Lung (tissue), 12 donors: Measurements from ENCODE around the gene MFN1. TPM values are rescaled to one million over a fixed set of nuclear protein-coding genes. Genes with fewer than 3 reads are reported as not detected.

Source experiments
- ATAC-seq: fragments of 200-7000 bp; cut with Tn5 transposase; one replicate; pipeline ENCODE4 v1.9.1; 2020; ENCODE audit warnings: moderate number of reproducible peaks; ENCODE audit not compliant: insufficient read depth, low FRiP score
- DNase-seq, 3 donors: peaks; one replicate each; pipeline ENCODE4 v3.0.0-alpha.2; 2013 to 2017
- H3K27ac ChIP-seq, 2 donors: one replicate each; pipeline ENCODE4 v1.5.1; 2013; ENCODE audit warnings: mild to moderate bottlenecking in 2 of 2, moderate library complexity in 2 of 2, control low read depth in 1 of 2, inconsistent platforms in 1 of 2, low read depth in 1 of 2, low read length in 1 of 2
- H3K27me3 ChIP-seq, 3 donors: one replicate each; pipeline ENCODE4 v1.5.1; 2013; ENCODE audit warnings: low read length in 2 of 3; ENCODE audit not compliant: control insufficient read depth in 3 of 3, insufficient read depth in 3 of 3
- H3K36me3 ChIP-seq, 4 donors: one replicate each; pipeline ENCODE4 v1.5.1; 2013; ENCODE audit warnings: low read length in 4 of 4, mild to moderate bottlenecking in 1 of 4, moderate library complexity in 1 of 4; ENCODE audit not compliant: control insufficient read depth in 4 of 4, insufficient read depth in 4 of 4
- H3K4me1 ChIP-seq, 5 donors: one replicate each; pipeline ENCODE4 v1.5.1; 2013; ENCODE audit warnings: low read length in 5 of 5, mild to moderate bottlenecking in 2 of 5, moderate library complexity in 1 of 5; ENCODE audit not compliant: control insufficient read depth in 5 of 5, insufficient read depth in 5 of 5
- H3K4me3 ChIP-seq: one replicate; pipeline ENCODE4 v1.5.1; 2013; ENCODE audit warnings: mild to moderate bottlenecking, control low read depth, moderate library complexity
- H3K9ac ChIP-seq, 2 donors: one replicate each; pipeline ENCODE4 v1.5.1; 2013; ENCODE audit warnings: low read length in 2 of 2, control low read depth in 1 of 2; ENCODE audit not compliant: insufficient read depth in 1 of 2
- H3K9me3 ChIP-seq, 4 donors: one replicate each; pipeline ENCODE4 v1.5.1; 2013; ENCODE audit warnings: low read length in 3 of 4, mild to moderate bottlenecking in 1 of 4, moderate library complexity in 1 of 4; ENCODE audit not compliant: control insufficient read depth in 4 of 4, insufficient read depth in 3 of 4
- CTCF ChIP-seq: IDR thresholded peaks from 2 replicates; pipeline ENCODE4 v1.5.1; 2012; ENCODE audit warnings: mild to moderate bottlenecking; ENCODE audit errors: control extremely low read depth, extremely low read depth
- WGBS, 2 donors: extraction: QIAGEN DNeasy Blood & Tissue Kit; methylation state at CpG; one replicate each; pipeline ENCODE4 v1.1.7; 2013; 5-methylcytosine and 5-hydroxymethylcytosine counted together
- polyA plus RNA-seq, 2 donors: library from polyadenylated mRNA; stranded (reverse); fragments of 200-250 nt; gene quantifications; one replicate each; pipeline ENCODE4 v1.2.1, GENCODE V29; 2013
- total RNA-seq, 2 donors: library from RNA; depleted of rRNA in 1 of 2; stranded (reverse); fragments of >200 nt in 1 of 2; gene quantifications; one replicate each; pipeline ENCODE4 v1.2.1, GENCODE V29; 2014 to 2021
- donor health status: control.
- donor health status: control.
- donor health status: Bipolar disorder and iron deficiency.
- donor health status: healthy.
- donor health status: DM: yes; HTN: yes; CAD: no.

MFN1 gene
- total and polyA plus RNA-seq, 4 donors = 13.2 to 108 (median 27.1) TPM

GRCh38 chr3:179321668-179322285 lies 25.7 kb upstream of the MFN1 start:
- Histone ChIP-seq H3K9me3 (no peaks in the 10 kb centered on the region), H3K4me3 (no peak overlapping the region), H3K27ac (peak overlapping the region in 1 of 2 donors; percentile 88), H3K9ac (peak overlapping the region in 1 of 2 donors; percentile 88), H3K36me3 (peaks cover 0 to 4% (median under 1%) of the 10 kb centered on the region in 4 donors), H3K4me1 (peaks cover 0 to 17% (median 4%) of the 10 kb centered on the region in 5 donors), H3K27me3 (no peaks in the 10 kb centered on the region)
- 39 to 44% methylated on average over 10 of the region's 10 CpGs for WGBS, 2 donors
- no peak for TF ChIP-seq CTCF
- ATAC-seq (no peak), DNase-seq (peak; percentile 50 to 82 (median 73))

GRCh38 chr3:179322286-179323196 lies 25.0 kb upstream of the MFN1 start, which contains the start of gene ZNF639:
TSS of gene ZNF639 (plus strand) at chr3:179323031. CDS start at chr3:179328294, 5,263 bp downstream.
- peak; percentile 36 for TF ChIP-seq CTCF
- H3K9ac ChIP-seq = peak within 1 kb of the TSS; percentile 47 to 88
- ATAC-seq (peak; percentile 86), DNase-seq (peak; percentile 93 to 96 (median 94))
- H3K27me3 ChIP-seq = no peaks in the 10 kb centered on the region
- H3K36me3 ChIP-seq = peaks cover 0 to 4% (median under 1%) of the 10 kb centered on the region in 4 donors
- WGBS, 2 donors = 1 to 2% methylated on average over 41 to 75 of the region's 75 CpGs
- peaks cover 0 to 17% (median 4%) of the 10 kb centered on the region in 5 donors for H3K4me1 ChIP-seq
- peak within 1 kb of the TSS; percentile 98 for H3K4me3 ChIP-seq
- H3K27ac ChIP-seq = peak within 1 kb of the TSS; percentile 88 to 98
- no peaks in the 10 kb centered on the region for H3K9me3 ChIP-seq

GRCh38 chr3:179323197-179324110 lies 24.1 kb upstream of the MFN1 start:
- ATAC-seq = peak; percentile 73
- peaks cover 0 to 5% (median 2%) of the 10 kb centered on the region in 4 donors for H3K36me3 ChIP-seq
- H3K27me3 ChIP-seq = no peaks in the 10 kb centered on the region
- H3K4me1 ChIP-seq = peaks cover 0 to 17% (median 4%) of the 10 kb centered on the region in 5 donors
- peak; percentile 80 to 87 (median 85) for DNase-seq
- no peaks in the 10 kb centered on the region for H3K9me3 ChIP-seq
- H3K27ac ChIP-seq = peak overlapping the region; percentile 88 to 98
- peak overlapping the region; percentile 47 to 78 for H3K9ac ChIP-seq
- WGBS, 2 donors = 0% methylated on average over 69 to 81 of the region's 81 CpGs
- peak overlapping the region; percentile 98 for H3K4me3 ChIP-seq
- no peak for TF ChIP-seq CTCF
